Gastroesophageal sphincter (tissue), 4 donors: ENCODE data around the gene ARHGEF2. TPM values are rescaled to one million over a fixed set of nuclear protein-coding genes. Genes with fewer than 3 reads are reported as not detected.

Experiments
- ATAC-seq: fragments of 150-250 bp; one replicate; pipeline ENCODE4 v1.9.1; 2016; ENCODE audit warnings: mild to moderate bottlenecking, moderate library complexity
- H3K27ac ChIP-seq, 4 donors: fragments of 200-600 bp; sonication (generic) in 3 of 4; 1 replicate in 3 of 4; 2 replicates in 1 of 4; pipeline ENCODE4 v1.5.1; 2016 to 2019
- H3K27me3 ChIP-seq: fragments of 200-600 bp; sonication (generic); one replicate; pipeline ENCODE4 v1.5.1; 2019
- H3K36me3 ChIP-seq, 2 donors: fragments of 200-600 bp; sonication (generic); one replicate each; pipeline ENCODE4 v1.5.1; 2019; ENCODE audit warnings: control low read depth in 1 of 2
- H3K4me1 ChIP-seq, 3 donors: fragments of 200-600 bp; sonication (generic); 1 replicate in 2 of 3; 2 replicates in 1 of 3; pipeline ENCODE4 v1.5.1; 2016 to 2019; ENCODE audit warnings: control low read depth in 2 of 3
- H3K4me3 ChIP-seq, 2 donors: fragments of 200-600 bp; sonication (generic); one replicate each; pipeline ENCODE4 v1.5.1; 2019; ENCODE audit warnings: mild to moderate bottlenecking in 1 of 2, moderate library complexity in 1 of 2
- H3K9me3 ChIP-seq, 3 donors: fragments of 200-600 bp; sonication (generic); one replicate each; pipeline ENCODE4 v1.5.1; 2017 to 2019; ENCODE audit warnings: control low read depth in 2 of 3
- CTCF ChIP-seq, 4 experiments: fragments of 200-600 bp in 2 of 4; fragments of 450-650 bp in 2 of 4; sonication (generic) in 1 of 4; IDR thresholded peaks; one replicate each; pipeline ENCODE4 v1.5.1; 2017 to 2019; ENCODE audit warnings: antibody characterized with exemption in 4 of 4, mild to moderate bottlenecking in 2 of 4, moderate library complexity in 2 of 4
- EP300 ChIP-seq: sonication (generic); formaldehyde crosslinking; IDR thresholded peaks from one replicate; pipeline ENCODE4 v1.6.1; 2017; ENCODE audit warnings: antibody characterized with exemption, mild to moderate bottlenecking
- POLR2A ChIP-seq, 2 donors: fragments of 450-650 bp; IDR thresholded peaks; one replicate each; pipeline ENCODE4 v1.6.1; 2017; ENCODE audit warnings: antibody characterized with exemption in 2 of 2, mild to moderate bottlenecking in 2 of 2, moderate library complexity in 1 of 2
- POLR2AphosphoS5 ChIP-seq: sonication (generic); formaldehyde crosslinking; IDR thresholded peaks from one replicate; pipeline ENCODE4 v1.6.1; 2017; ENCODE audit warnings: antibody characterized with exemption
- WGBS, 2 donors: methylation state at CpG; one replicate each; pipeline ENCODE4 v1.1.5; 2018; ENCODE audit warnings: low coverage in 1 of 2; 5-methylcytosine and 5-hydroxymethylcytosine counted together
- total RNA-seq, 4 donors: library from RNA; depleted of rRNA; stranded (reverse); fragments of >200 nt; gene quantifications; one replicate each; pipeline ENCODE4 v1.1.0, GENCODE V29; 2016

Gene ARHGEF2
- total RNA-seq, 4 donors from 2014 or later, result 69.7 to 94.0 (median 82.6) TPM

- ATAC-seq, result peak; percentile 8
- H3K27ac ChIP-seq, result peak overlapping the region in 3 of 4 donors; percentile 89 to 92 (median 92)
- WGBS, 2 donors, result 3% methylated on average over 3 to 4 of the region's 4 CpGs
Observed at GRCh38 chr1:156021093-156021428, 42.7 kb upstream of the ARHGEF2 start.

GRCh38 chr1:156020293-156021092 is 42.1 kb upstream of the ARHGEF2 start, which contains the start of gene SSR2:
Gene SSR2 (minus strand): TSS chr1:156020951. CDS start chr1:156020167, 784 bp downstream.
- peak; percentile 76 for TF ChIP-seq POLR2AphosphoS5
- no peak for TF ChIP-seq EP300
- peak in 1 of 2 donors; percentile 39 for TF ChIP-seq POLR2A (IDR thresholded peaks at IDR 0.05)
- no peak for TF ChIP-seq CTCF (IDR thresholded peaks at IDR 0.05)
- ATAC-seq, result peak; percentile 98
- WGBS, 2 donors, result 1 to 3% methylated on average over 11 to 17 of the region's 45 CpGs
- H3K4me3 ChIP-seq, result peak within 1 kb of the TSS; percentile 61 to 83
- H3K27ac ChIP-seq, result peak within 1 kb of the TSS; percentile 59 to 92 (median 90)
- no peaks in the 10 kb centered on the region for H3K27me3 ChIP-seq
- H3K4me1 ChIP-seq, result peaks cover 0 to 25% (median 5%) of the 10 kb centered on the region in 3 donors
- H3K36me3 ChIP-seq, result peaks cover 0 to 43% of the 10 kb centered on the region in 2 donors
- no peaks in the 10 kb centered on the region for H3K9me3 ChIP-seq

More at GRCh38 chr1:156021093-156021428, 42.7 kb upstream of the ARHGEF2 start:
- H3K9me3 ChIP-seq, result no peaks in the 10 kb centered on the region
- peak overlapping the region; percentile 61 to 83 for H3K4me3 ChIP-seq
- H3K4me1 ChIP-seq, result peaks cover 0 to 25% (median 5%) of the 10 kb centered on the region in 3 donors
- TF ChIP-seq POLR2AphosphoS5 (no peak), EP300 (no peak), POLR2A (IDR thresholded peaks at IDR 0.05) (peak in 1 of 2 donors; percentile 5), CTCF (IDR thresholded peaks at IDR 0.05) (no peak)
- H3K36me3 ChIP-seq, result peaks cover 0 to 37% of the 10 kb centered on the region in 2 donors
- H3K27me3 ChIP-seq, result no peaks in the 10 kb centered on the region

- WGBS, 2 donors, result 23 to 46% methylated on average over 4 to 5 of the region's 8 CpGs
- Histone ChIP-seq H3K27me3 (no peaks in the 10 kb centered on the region), H3K4me3 (peak overlapping the region; percentile 61 to 83), H3K36me3 (peaks cover 0 to 49% of the 10 kb centered on the region in 2 donors), H3K27ac (peak overlapping the region in 3 of 4 donors; percentile 89 to 92 (median 92)), H3K9me3 (no peaks in the 10 kb centered on the region), H3K4me1 (peaks cover 0 to 25% (median 5%) of the 10 kb centered on the region in 3 donors)
- ATAC-seq, result no peak
- TF ChIP-seq POLR2A (IDR thresholded peaks at IDR 0.05), result no peak
- TF ChIP-seq CTCF (IDR thresholded peaks at IDR 0.05), result no peak
- no peak for TF ChIP-seq EP300
- no peak for TF ChIP-seq POLR2AphosphoS5
Observed at GRCh38 chr1:156019946-156020292, 41.6 kb upstream of the ARHGEF2 start.

GRCh38 chr1:156014829-156015228 is 36.5 kb upstream of the ARHGEF2 start:
- WGBS, 2 donors, result 86 to 100% methylated on average over 1 to 6 of the region's 7 CpGs
- no peaks in the 10 kb centered on the region for H3K27me3 ChIP-seq
- no peak overlapping the region for H3K27ac ChIP-seq
- ATAC-seq, result no peak
- peaks cover 0 to 13% (median 2%) of the 10 kb centered on the region in 3 donors for H3K4me1 ChIP-seq
- peaks cover 0 to 99% of the 10 kb centered on the region in 2 donors for H3K36me3 ChIP-seq
- no peak for TF ChIP-seq CTCF (IDR thresholded peaks at IDR 0.05)
- no peaks in the 10 kb centered on the region for H3K9me3 ChIP-seq
- no peak overlapping the region for H3K4me3 ChIP-seq
